ENCODE measurements around the gene RAC2.

RAC2 gene

GRCh38 chr22:37228106-37229011, 15.7 kb downstream of the RAC2 start:
- DNase-seq (ENCODE audit: low spot score): no peak
- TF ChIP-seq CTCF (IDR thresholded peaks at IDR 0.05; ENCODE audit: extremely low read depth, missing control alignments): no peak

- TF ChIP-seq CTCF (IDR thresholded peaks at IDR 0.05; ENCODE audit: extremely low read depth, missing control alignments): no peak
- no peak for DNase-seq (ENCODE audit: low spot score)
Observed at GRCh38 chr22:37226514-37226913, 17.6 kb downstream of the RAC2 start.

GRCh38 chr22:37226087-37226486, 18.0 kb downstream of the RAC2 start:
- TF ChIP-seq CTCF (IDR thresholded peaks at IDR 0.05; ENCODE audit: extremely low read depth, missing control alignments): no peak
- no peak for DNase-seq (ENCODE audit: low spot score)

GRCh38 chr22:37225481-37225880, 18.6 kb downstream of the RAC2 start:
- no peak for DNase-seq (ENCODE audit: low spot score)

GRCh38 chr22:37224757-37225420, 19.2 kb downstream of the RAC2 start:
- TF ChIP-seq CTCF (IDR thresholded peaks at IDR 0.05; ENCODE audit: extremely low read depth, missing control alignments): no peak
- no peak for DNase-seq (ENCODE audit: low spot score)

More at GRCh38 chr22:37225481-37225880, 18.6 kb downstream of the RAC2 start:
- no peak for TF ChIP-seq CTCF (IDR thresholded peaks at IDR 0.05; ENCODE audit: extremely low read depth, missing control alignments)

GRCh38 chr22:37223965-37224551, 20.0 kb downstream of the RAC2 start:
- TF ChIP-seq CTCF (IDR thresholded peaks at IDR 0.05; ENCODE audit: extremely low read depth, missing control alignments): no peak
- peak; percentile 71 for DNase-seq (ENCODE audit: low spot score)

Data from GM20000 (cell line).